Heart right ventricle (tissue), 16 donors: ENCODE results near the gene LDHAL6B. TPM values are rescaled to one million over a fixed set of nuclear protein-coding genes. Genes with fewer than 3 reads are reported as not detected.

Experiments used
- ATAC-seq, 8 donors: fragments of 200-7000 bp; cut with Tn5 transposase; one replicate each; pipeline ENCODE4 v1.9.1; 2020; ENCODE audit warnings: mild to moderate bottlenecking in 8 of 8, moderate library complexity in 8 of 8, moderate number of reproducible peaks in 1 of 8
- DNase-seq, 2 donors: peaks; one replicate each; pipeline ENCODE4 v3.0.0-alpha.2; 2020
- H3K27ac ChIP-seq, 10 donors: fragments of 200-600 bp; sonication (generic) in 2 of 10; one replicate each; pipeline versions ENCODE4 v1.5.0 to v1.8.0; 2020 to 2022; ENCODE audit warnings: mild to moderate bottlenecking in 3 of 10
- H3K27me3 ChIP-seq, 7 donors: fragments of 200-600 bp; one replicate each; pipeline ENCODE4 v1.8.0; 2021 to 2022; ENCODE audit warnings: mild to moderate bottlenecking in 2 of 7
- H3K36me3 ChIP-seq, 9 donors: fragments of 200-600 bp; sonication (generic) in 1 of 9; one replicate each; pipeline versions ENCODE4 v1.5.0 to v1.8.0; 2020 to 2022; ENCODE audit warnings: mild to moderate bottlenecking in 2 of 9
- H3K4me1 ChIP-seq, 9 donors: fragments of 200-600 bp; sonication (generic) in 1 of 9; one replicate each; pipeline versions ENCODE4 v1.5.0 to v1.8.0; 2020 to 2022; ENCODE audit warnings: mild to moderate bottlenecking in 4 of 9
- H3K4me3 ChIP-seq, 10 donors: fragments of 200-600 bp; sonication (generic) in 2 of 10; one replicate each; pipeline versions ENCODE4 v1.5.0 to v1.8.0; 2020 to 2022; ENCODE audit warnings: mild to moderate bottlenecking in 7 of 10, moderate library complexity in 2 of 10
- H3K9me3 ChIP-seq, 11 donors: fragments of 200-600 bp in 10 of 11; sonication (generic) in 2 of 11; one replicate each; pipeline versions ENCODE4 v1.5.0 to v1.8.0; 2013 to 2022; ENCODE audit warnings: mild to moderate bottlenecking in 2 of 11, control low read depth in 1 of 11, moderate library complexity in 1 of 11
- WGBS, 2 donors: extraction: QIAGEN DNeasy Blood & Tissue Kit; methylation state at CpG; one replicate each; pipeline ENCODE4 v1.1.7; 2013; ENCODE audit warnings: inconsistent platforms in 1 of 2; 5-methylcytosine and 5-hydroxymethylcytosine counted together
- intact Hi-C, 10 donors: fragments of 100-400 bp; cut with DNase I; formaldehyde crosslinking; loops; one replicate each; pipeline versions ENCODE4 v1.11.1 to v1.14.2; 2022
- polyA plus RNA-seq, 2 donors: library from polyadenylated mRNA; stranded (reverse); fragments of 200-250 nt; gene quantifications; one replicate each; pipeline ENCODE4 v1.2.3, GENCODE V29; 2013
- total RNA-seq, 10 donors: library from RNA; stranded (reverse); fragmentation: NEBNext Ultra II Directional in 3 of 10; extraction: Animal tissue kit (Norgen Biotek cat#: 25700) in 3 of 10; gene quantifications; one replicate each; pipeline versions ENCODE4 v1.2.1 to v1.2.4, GENCODE V29; 2021 to 2023
- TF ChIP-seq, protein P1 (sequence below), 9 donors: fragments of 200-600 bp; sonication (generic) in 2 of 9; IDR thresholded peaks; one replicate each; pipeline versions ENCODE4 v1.5.0 to v1.8.0; 2021 to 2022; ENCODE audit warnings: antibody characterized with exemption in 9 of 9, mild to moderate bottlenecking in 5 of 9, moderate library complexity in 1 of 9
- donor health status: Arrhythmogenic right ventricular cardiomyopathy.
- donor health status: ischemic (EF 13 %, LVEDD 7.1; RV severe dilation, severe dysfunction).
- donor health status: healthy with polysubstance abuse.
- donor health status: DM: no; HTN: yes; CAD: no.
- donor health status: DM: no; HTN: no; CAD: no.
- donor health status: ischemic (EF 25% LVEDD 6.9; RV normal size, moderate dysfunction).
- donor health status: ischemic (EF 25% LVEDD 5.7; RV mildly dilated, moderate dysfunction).
- donor health status: healthy.
- donor health status: DM: yes; HTN: yes; CAD: no.
- donor health status: Ischemic cardiomyopathy.
- donor health status: ischemic (EF 35%, LVEDD 5.7; RV mildly dilated, moderate dysfunction).
- donor health status: nonischemic (EF 11% LVEDD 7.7; RV severe dilation, severe dysfunction).
- donor health status: DM: yes; HTN: yes; CAD: no.
- donor health status: PGD.
- donor health status: ischemic (EF 29% LVEDD 5.4; RV normal size, mild dysfunction).
- donor health status: nonischemic (EF 23%, LVEDD 6.1; RV moderate dilation, normal function).

LDHAL6B gene
- total and polyA plus RNA-seq, 12 donors = not detected

DNA sequence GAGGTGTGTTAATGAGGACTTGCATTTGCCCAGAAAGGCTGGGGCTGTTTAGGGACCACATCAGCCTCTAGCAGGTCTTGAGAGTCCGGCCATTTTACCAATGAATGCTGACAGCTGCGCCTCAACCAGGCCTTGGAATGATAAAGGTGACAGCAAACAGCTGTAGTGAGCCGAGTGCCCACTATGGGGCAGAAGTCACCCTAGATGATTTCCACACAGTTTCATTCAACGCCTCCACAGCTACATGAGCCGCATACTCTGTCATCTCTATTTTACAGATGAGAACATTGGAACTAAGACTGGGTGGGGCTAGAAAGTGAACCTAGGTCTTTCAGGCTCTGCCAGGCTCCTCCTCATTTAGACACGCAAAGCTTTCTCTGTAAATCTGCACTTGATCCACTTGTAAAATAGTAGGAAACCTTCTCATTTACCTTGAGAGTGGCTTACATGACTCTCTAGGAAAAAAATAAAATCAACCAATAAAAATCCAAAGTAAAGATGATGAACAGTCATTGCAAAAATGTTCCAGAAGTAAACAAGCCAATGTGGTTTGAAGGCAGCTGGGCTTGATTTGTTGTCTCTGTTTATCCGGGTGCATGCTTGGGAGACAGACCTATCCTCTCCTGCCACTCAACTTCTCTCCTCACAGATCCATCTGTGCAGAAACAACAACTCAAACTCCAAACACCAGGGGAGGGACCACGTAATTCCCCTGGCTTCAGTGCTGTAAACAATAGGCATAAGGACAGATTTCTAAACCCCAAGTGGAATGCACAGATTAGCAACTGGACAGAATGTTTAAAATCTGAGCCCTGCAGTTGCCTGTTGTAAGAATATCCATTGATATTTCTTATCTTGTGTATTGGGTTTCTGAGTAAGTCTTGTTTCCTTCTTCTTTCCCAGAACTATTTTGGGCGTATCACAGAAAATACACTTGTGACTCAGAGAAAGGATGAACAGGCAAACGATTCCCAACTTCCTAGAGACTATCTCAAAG is 31.5 kb upstream of the LDHAL6B start:
- intact Hi-C loops = loop anchor here (5.0 to 10.0 kb wide), 3 partner anchors 47 to 320 kb away; no protein-coding TSS in a partner anchor
- peaks cover 0 to 49% (median 11%) of the 10 kb centered on the region in 9 donors for H3K4me1 ChIP-seq
- H3K36me3 ChIP-seq = peaks cover 0 to 85% (median 8%) of the 10 kb centered on the region in 9 donors

DNA sequence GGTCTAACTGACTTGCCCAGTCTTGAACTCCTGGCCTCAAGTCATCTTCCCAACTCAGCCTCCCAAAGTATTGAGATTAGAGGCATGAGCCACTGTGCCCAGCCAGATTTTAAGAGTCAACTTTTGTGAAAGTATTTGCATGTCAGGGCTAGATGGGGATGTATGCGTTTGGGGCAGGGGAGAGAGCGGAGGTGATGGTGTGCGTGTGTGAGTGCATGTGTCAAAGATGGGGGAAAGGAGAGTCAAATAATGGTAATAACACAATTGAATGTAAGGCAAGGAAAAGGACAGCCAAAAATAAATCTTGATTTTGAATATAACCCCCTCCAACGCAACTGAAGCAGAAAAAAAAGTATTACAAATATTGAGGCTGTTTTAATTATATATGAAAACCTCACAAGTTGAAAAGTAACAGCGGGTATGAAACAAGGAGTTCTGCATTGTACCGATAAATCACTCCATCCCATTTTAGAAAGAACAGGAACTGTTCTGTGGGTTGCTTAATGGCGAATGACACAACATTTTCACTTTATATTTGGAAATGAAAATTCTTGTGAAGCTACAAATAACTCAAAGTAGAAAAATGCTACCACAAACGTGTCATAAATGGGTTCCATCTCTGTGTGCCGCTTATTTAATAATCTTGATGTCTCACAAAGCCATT is 29.9 kb upstream of the LDHAL6B start:
- 90 to 92% methylated on average over 9 of the region's 9 CpGs for WGBS, 2 donors
- Histone ChIP-seq H3K4me3 (no peak overlapping the region), H3K36me3 (peaks cover 0 to 81% (median 8%) of the 10 kb centered on the region in 9 donors), H3K27me3 (no peaks in the 10 kb centered on the region), H3K4me1 (peaks cover 0 to 52% (median 11%) of the 10 kb centered on the region in 9 donors), H3K27ac (peak overlapping the region in 1 of 10 donors; percentile 69), H3K9me3 (peaks cover 0 to 9% (median 5%) of the 10 kb centered on the region in 11 donors)
- no peak for ATAC-seq
- DNase-seq = no peak
- intact Hi-C loops = loop anchor here in 8 of 10 donors (5.0 to 10.0 kb wide), 3 partner anchors 46 to 318 kb away; no protein-coding TSS in a partner anchor
- TF ChIP-seq, protein P1, sequence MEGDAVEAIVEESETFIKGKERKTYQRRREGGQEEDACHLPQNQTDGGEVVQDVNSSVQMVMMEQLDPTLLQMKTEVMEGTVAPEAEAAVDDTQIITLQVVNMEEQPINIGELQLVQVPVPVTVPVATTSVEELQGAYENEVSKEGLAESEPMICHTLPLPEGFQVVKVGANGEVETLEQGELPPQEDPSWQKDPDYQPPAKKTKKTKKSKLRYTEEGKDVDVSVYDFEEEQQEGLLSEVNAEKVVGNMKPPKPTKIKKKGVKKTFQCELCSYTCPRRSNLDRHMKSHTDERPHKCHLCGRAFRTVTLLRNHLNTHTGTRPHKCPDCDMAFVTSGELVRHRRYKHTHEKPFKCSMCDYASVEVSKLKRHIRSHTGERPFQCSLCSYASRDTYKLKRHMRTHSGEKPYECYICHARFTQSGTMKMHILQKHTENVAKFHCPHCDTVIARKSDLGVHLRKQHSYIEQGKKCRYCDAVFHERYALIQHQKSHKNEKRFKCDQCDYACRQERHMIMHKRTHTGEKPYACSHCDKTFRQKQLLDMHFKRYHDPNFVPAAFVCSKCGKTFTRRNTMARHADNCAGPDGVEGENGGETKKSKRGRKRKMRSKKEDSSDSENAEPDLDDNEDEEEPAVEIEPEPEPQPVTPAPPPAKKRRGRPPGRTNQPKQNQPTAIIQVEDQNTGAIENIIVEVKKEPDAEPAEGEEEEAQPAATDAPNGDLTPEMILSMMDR (IDR thresholded peaks at IDR 0.05) = no peak

More for the DNA sequence above, 31.5 kb upstream of the LDHAL6B start:
- peaks cover 0 to 3% (median 0%) of the 10 kb centered on the region in 11 donors for H3K9me3 ChIP-seq
- WGBS, 2 donors = 42 to 46% methylated on average over 10 of the region's 10 CpGs
- DNase-seq = peak; percentile 32 to 44
- H3K27ac ChIP-seq = peak overlapping the region in 2 of 10 donors; percentile 58 to 69
- TF ChIP-seq, protein P1 (IDR thresholded peaks at IDR 0.05) = peak; percentile 17 to 73 (median 55)
- H3K27me3 ChIP-seq = no peaks in the 10 kb centered on the region
- ATAC-seq = peak; percentile 64 to 84 (median 81)
- H3K4me3 ChIP-seq = no peak overlapping the region

DNA sequence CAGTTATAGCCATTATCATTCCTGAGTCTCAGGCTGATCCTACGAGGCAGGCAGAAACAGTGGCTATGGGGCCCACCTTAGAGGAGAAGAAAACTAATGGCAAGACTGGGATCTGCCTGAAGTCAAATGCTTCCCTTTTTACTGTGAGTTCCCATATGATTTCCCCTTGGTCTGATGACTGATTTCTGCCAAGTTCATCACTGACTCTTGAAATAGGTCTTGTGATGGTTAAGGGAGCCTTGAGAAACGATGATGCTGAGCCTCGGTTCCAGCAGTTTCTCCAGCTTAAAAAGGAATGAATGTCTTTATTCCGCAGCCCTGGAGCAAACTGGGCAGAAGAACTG is 29.4 kb upstream of the LDHAL6B start:
- H3K4me3 ChIP-seq = no peak overlapping the region
- TF ChIP-seq, protein P1 (IDR thresholded peaks at IDR 0.05) = no peak
- H3K9me3 ChIP-seq = peaks cover 0 to 14% (median 10%) of the 10 kb centered on the region in 11 donors
- H3K4me1 ChIP-seq = peaks cover 0 to 52% (median 11%) of the 10 kb centered on the region in 9 donors
- H3K27ac ChIP-seq = peak overlapping the region in 1 of 10 donors; percentile 75
- intact Hi-C loops = loop anchor here in 8 of 10 donors (5.0 to 10.0 kb wide), 3 partner anchors 45 to 318 kb away; no protein-coding TSS in a partner anchor
- ATAC-seq = peak in 1 of 8 donors; percentile 38
- no peaks in the 10 kb centered on the region for H3K27me3 ChIP-seq
- H3K36me3 ChIP-seq = peaks cover 0 to 84% (median 12%) of the 10 kb centered on the region in 9 donors
- WGBS, 2 donors = 87% methylated on average over 4 of the region's 4 CpGs
- no peak for DNase-seq
